Measurements from ENCODE around the gene LAD1. TPM values are rescaled to one million over a fixed set of nuclear protein-coding genes. Genes with fewer than 3 reads are reported as not detected.

Gene LAD1
- total RNA-seq, 2 donors from 2014 or later, result not detected

DNA sequence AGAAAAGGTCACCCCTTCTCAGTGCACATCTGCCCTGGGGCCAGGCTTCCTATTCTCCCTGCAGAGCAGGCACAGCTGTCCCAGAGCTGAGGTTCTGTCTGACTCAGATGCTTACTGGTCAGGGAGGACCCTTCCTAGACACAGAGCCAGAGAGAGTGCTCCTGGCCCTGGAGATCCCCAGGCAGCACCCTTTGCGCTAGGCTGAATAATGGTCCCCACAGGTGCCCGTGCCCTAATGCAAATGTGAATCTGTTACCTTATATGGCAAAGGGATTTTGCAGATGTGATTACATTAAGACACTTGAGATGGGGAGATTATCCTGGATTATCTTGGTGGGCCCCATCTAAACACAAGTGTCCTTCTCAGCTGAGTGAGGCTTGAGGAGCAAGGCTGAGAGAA, 25.0 kb upstream of the LAD1 start:
- Mint-ChIP-seq H3K4me3 (no peak overlapping the region), H3K4me1 (no peaks in the 10 kb centered on the region), H3K27me3 (peaks cover under 1% of the 10 kb centered on the region), H3K36me3 (ENCODE audit: low read depth) (no peaks in the 10 kb centered on the region), H3K27ac (no peak overlapping the region), H3K9me3 (no peaks in the 10 kb centered on the region)
- no peak for ATAC-seq (replicated peaks)

DNA sequence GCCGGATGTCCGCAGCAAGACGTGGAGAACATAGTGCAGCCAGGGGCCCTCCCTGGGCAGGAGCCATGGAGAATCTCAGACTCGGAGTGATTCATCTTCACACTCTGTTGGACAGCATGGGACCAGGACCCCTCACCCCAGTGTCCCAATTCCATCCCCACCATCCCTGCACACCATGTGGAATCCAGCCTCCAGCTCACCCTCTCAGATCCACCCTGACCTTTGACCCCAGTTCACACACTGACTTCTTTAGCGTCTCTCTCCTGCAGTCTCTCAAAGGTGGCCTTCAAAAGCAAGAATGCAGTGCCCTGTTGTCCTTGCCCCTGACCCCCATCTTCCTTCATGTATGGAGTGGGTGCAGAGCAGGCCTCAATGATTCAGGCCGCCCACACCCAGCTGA, 24.5 kb upstream of the LAD1 start:
- ATAC-seq (replicated peaks), result no peak
- Mint-ChIP-seq H3K4me1 (no peaks in the 10 kb centered on the region), H3K27me3 (peaks cover 3% of the 10 kb centered on the region), H3K4me3 (no peak overlapping the region), H3K36me3 (ENCODE audit: low read depth) (no peaks in the 10 kb centered on the region), H3K9me3 (no peaks in the 10 kb centered on the region), H3K27ac (no peak overlapping the region)

DNA sequence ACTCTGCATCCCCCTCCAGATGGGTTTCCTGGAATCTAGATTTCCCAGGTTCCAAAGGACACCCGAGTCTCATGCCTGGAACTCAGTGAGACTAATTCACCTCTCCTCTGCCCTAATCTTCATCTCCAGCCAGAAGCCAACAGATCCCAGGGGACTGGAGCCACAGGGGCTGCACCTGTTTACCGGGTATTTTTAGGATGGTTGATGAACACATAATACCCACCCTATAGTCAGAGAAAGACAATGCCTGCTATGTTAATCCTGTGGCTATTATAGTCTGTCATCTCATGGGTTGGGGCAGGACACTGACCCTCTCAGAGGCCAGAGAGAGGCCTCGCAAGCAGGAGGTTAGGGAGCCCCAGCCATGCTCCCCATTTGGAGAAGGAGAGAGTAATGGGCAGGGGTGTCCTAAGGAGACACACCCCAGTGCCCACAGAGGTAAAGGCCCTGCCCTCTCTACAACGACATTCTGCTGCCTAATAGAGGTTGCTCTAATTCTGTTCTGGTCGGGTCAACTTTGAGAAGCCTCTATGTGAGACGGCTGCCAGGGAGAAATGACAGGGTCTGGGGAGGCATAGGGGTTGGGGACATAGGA, 23.4 kb upstream of the LAD1 start:
- H3K9me3 Mint-ChIP-seq, result no peaks in the 10 kb centered on the region
- H3K27ac Mint-ChIP-seq, result no peak overlapping the region
- H3K4me1 Mint-ChIP-seq, result no peaks in the 10 kb centered on the region
- no peak overlapping the region for H3K4me3 Mint-ChIP-seq
- no peak for ATAC-seq (replicated peaks)
- peaks cover 3% of the 10 kb centered on the region for H3K27me3 Mint-ChIP-seq
- H3K36me3 Mint-ChIP-seq (ENCODE audit: low read depth), result no peaks in the 10 kb centered on the region

DNA sequence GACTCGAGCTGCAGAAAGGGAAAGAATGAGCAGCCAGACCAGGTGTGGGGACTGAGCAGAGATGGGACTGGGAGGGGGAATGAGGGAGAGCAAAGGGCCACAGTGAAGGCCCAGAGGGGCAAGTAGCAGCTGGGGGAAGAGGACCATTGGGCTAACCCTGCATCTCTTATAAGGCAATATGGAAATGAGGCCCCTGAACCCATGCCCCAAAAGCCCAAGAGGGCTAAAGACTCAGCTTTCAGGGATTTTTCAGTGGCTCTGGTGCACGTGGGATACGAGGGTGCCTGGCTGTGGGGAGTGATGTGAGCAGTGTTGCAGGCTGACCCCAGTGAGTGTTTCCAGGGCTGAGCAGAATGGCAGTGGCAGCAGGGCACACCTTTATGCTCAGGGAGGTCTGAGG, 22.9 kb upstream of the LAD1 start:
- Mint-ChIP-seq H3K27me3 (peaks cover 4% of the 10 kb centered on the region), H3K36me3 (ENCODE audit: low read depth) (no peaks in the 10 kb centered on the region), H3K4me3 (no peak overlapping the region), H3K9me3 (no peaks in the 10 kb centered on the region), H3K4me1 (no peaks in the 10 kb centered on the region), H3K27ac (no peak overlapping the region)
- ATAC-seq (replicated peaks), result no peak

DNA sequence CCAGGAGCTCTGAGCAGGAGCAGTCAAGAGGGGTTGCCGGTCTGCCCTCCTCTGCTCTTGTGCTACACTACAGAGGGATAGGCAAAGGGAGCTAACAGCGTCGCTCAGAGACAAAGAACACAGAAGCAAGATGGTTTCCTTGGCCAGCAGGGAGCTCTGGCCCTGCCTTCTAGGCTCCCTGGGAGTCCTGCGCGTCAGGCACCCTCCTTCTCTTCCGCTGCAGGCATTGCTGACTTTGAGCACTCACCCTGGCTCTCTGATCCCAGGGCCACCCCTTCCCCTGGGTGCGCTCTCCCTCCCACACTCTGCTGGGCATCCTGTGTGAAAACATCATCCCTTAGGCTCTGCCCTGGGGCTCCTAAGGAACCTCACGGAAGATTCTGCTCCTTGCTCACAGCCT, 21.9 kb upstream of the LAD1 start:
- H3K9me3 Mint-ChIP-seq, result no peaks in the 10 kb centered on the region
- no peak overlapping the region for H3K4me3 Mint-ChIP-seq
- no peak overlapping the region for H3K27ac Mint-ChIP-seq
- peaks cover 6% of the 10 kb centered on the region for H3K27me3 Mint-ChIP-seq
- H3K4me1 Mint-ChIP-seq, result no peaks in the 10 kb centered on the region
- no peak for ATAC-seq (replicated peaks)
- no peaks in the 10 kb centered on the region for H3K36me3 Mint-ChIP-seq (ENCODE audit: low read depth)

DNA sequence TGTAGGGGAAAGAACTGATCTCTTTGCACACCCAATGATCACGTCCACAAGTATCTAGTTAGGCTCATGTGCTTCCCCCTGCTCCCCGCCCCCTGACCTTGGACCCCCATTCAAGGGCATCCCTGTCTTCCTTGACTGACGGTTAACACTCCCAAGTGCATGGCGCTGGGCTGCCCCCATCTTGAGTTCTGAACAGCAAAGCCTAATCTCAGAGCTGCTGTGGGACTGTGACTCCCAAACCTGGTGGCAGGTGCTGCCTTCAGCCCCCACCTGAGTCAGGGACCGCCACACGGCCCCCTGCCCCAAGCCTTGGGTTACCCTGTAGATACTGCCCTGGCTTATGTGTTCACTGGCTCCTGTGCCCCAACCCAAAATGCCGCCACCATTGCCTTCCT, 21.5 kb upstream of the LAD1 start:
- Mint-ChIP-seq H3K4me1 (no peaks in the 10 kb centered on the region), H3K36me3 (ENCODE audit: low read depth) (no peaks in the 10 kb centered on the region), H3K4me3 (no peak overlapping the region), H3K9me3 (no peaks in the 10 kb centered on the region), H3K27me3 (peaks cover 9% of the 10 kb centered on the region), H3K27ac (no peak overlapping the region)
- ATAC-seq (replicated peaks), result no peak

DNA sequence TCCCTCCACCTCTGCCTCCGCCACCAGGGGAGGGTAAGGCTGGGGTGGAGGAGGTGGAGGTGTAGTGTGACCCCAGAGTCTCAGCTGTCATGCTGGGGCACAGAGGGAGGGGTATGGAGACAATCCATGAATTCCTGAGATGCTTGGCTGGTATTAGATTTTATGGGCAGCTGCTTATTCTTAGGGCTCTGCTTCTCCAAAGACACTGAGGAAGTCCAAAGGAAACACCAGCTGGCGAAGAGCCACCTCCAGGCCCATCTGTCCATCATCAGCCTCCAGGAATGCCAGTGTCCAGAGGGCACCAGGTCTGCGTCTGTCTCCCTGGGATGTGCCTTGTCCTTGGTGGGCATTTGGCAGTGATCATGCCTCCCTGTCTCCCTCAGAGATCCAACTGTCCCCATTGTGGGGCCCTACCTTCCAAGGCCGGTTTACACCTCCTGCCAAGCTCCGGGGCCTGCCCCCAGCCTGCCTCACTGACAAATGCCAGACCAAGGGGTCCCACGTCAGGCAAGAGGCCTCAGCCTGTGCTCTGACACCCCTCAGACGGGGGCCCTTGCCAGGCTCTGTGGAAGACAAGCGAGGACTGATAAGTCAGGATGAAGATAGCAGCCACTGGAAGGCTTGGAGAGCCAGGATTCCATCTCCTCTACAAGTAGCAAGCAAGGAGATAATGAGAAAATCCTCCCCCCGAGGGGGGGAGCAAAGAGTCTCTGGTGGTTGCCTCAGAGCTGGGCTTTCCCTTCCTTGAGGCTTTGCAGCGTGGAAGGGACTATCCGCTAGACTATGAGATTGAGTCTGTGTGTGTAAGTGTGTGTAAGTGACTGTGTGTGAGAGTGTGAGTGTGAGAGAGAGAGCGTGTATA, 20.9 kb upstream of the LAD1 start:
- no peak for ATAC-seq (replicated peaks)
- Mint-ChIP-seq H3K4me1 (no peaks in the 10 kb centered on the region), H3K9me3 (no peaks in the 10 kb centered on the region), H3K4me3 (no peak overlapping the region), H3K36me3 (ENCODE audit: low read depth) (no peaks in the 10 kb centered on the region), H3K27me3 (peaks cover 12% of the 10 kb centered on the region), H3K27ac (no peak overlapping the region)

DNA sequence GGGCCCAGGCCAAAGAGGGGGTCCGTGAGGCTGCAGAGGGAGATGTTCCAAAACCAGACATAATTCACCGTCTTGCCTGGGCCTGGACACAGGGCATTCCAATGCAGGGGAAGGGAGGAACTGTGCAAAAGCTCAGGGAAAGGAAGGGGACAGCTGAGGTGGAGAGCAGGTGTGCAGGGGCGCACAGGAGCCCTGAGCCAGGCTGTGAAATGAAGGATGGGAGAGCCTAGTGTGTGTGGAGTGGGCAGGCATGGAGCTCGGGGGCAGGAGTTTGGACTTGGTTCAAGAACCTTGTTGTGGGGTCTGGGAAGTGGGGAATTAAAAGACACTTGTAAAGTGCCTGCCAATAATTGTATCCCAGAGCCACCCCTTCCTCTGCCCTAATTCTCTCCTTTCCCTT, 20.1 kb upstream of the LAD1 start:
- Mint-ChIP-seq H3K4me1 (no peaks in the 10 kb centered on the region), H3K27me3 (peaks cover 12% of the 10 kb centered on the region), H3K4me3 (no peak overlapping the region), H3K27ac (no peak overlapping the region), H3K9me3 (no peaks in the 10 kb centered on the region), H3K36me3 (ENCODE audit: low read depth) (no peaks in the 10 kb centered on the region)
- ATAC-seq (replicated peaks), result no peak

DNA sequence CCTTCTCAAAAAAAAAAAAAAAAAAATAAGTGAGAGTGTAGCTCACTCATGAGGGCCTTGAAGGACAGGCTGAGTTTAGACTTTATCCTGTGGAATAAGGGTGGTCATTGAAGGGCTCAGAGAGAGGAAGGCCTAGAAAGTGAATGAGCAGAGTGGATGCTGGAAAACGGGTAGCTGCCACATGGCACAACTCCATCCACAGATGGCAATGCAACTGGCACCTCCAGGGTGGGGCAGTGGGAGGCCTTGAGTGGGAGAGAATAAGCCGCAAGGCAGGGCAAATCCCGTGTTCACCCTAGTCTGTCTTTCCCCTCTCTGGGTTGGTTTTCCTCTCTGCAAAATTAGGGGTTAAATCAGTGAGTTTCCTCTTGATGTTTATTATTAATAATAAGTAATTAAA, 19.3 kb upstream of the LAD1 start:
- Mint-ChIP-seq H3K9me3 (no peaks in the 10 kb centered on the region), H3K27me3 (peaks cover 12% of the 10 kb centered on the region), H3K27ac (no peak overlapping the region), H3K4me1 (no peaks in the 10 kb centered on the region), H3K4me3 (no peak overlapping the region), H3K36me3 (ENCODE audit: low read depth) (no peaks in the 10 kb centered on the region)
- no peak for ATAC-seq (replicated peaks)

DNA sequence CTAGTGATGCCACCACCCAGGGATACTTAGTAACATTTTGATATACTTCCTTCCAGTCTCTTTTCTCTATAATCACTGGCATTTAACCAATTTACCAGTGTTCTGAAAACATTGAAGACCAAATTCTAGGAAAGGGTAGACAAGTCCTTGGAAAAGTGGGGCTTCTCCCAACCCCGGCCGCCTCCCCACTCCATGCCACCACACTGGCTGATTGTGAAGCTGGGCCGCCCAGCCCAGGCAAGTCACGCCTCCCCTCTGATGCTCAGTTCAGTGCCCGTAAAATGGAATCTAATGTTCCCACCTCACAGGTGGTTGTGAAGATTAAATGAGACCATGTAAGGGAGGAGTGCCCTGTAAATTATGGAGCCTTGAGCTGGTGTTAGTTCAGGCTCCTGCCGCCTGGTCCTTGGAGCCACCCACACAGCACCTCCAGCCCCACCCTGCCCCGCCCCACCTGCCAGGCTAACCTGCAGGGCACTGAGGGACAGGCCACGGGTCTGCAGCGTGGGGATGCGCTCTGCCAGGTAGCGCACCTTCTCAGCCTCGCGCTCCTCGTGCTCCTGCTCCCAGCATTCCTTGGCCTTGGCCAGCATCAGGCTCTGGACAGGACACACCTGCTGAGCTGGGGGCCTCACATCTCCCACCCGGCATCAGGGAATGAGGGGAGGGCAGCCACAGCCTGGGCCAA, 15.1 kb upstream of the LAD1 start:
- H3K4me1 Mint-ChIP-seq, result no peaks in the 10 kb centered on the region
- ATAC-seq (replicated peaks), result no peak
- peaks cover 12% of the 10 kb centered on the region for H3K27me3 Mint-ChIP-seq
- H3K9me3 Mint-ChIP-seq, result no peaks in the 10 kb centered on the region
- no peak overlapping the region for H3K4me3 Mint-ChIP-seq
- H3K27ac Mint-ChIP-seq, result no peak overlapping the region
- no peaks in the 10 kb centered on the region for H3K36me3 Mint-ChIP-seq (ENCODE audit: low read depth)

DNA sequence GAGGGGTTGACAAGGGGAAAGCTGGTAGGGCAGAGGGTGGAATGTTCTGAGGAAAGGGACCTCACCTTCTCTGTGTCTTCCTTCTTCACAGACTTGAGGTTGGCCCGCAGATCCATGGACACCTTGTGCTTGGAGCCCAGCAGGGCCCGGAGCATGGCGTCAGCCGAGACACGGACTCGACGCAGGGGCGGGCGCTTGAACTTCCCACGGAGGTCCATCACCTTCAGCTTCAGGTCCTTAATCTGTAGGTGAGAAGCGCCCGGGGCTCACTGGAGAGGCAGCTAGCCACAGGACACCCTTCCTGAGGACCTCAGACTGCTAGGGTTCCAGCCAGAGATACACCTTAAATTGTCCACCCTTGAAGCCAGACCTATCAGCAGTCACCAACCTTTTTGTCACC, 12.2 kb upstream of the LAD1 start:
- ATAC-seq (replicated peaks), result no peak
- no peak overlapping the region for H3K4me3 Mint-ChIP-seq
- no peaks in the 10 kb centered on the region for H3K9me3 Mint-ChIP-seq
- H3K36me3 Mint-ChIP-seq (ENCODE audit: low read depth), result no peaks in the 10 kb centered on the region
- peaks cover 9% of the 10 kb centered on the region for H3K27me3 Mint-ChIP-seq
- no peaks in the 10 kb centered on the region for H3K4me1 Mint-ChIP-seq
- no peak overlapping the region for H3K27ac Mint-ChIP-seq

DNA sequence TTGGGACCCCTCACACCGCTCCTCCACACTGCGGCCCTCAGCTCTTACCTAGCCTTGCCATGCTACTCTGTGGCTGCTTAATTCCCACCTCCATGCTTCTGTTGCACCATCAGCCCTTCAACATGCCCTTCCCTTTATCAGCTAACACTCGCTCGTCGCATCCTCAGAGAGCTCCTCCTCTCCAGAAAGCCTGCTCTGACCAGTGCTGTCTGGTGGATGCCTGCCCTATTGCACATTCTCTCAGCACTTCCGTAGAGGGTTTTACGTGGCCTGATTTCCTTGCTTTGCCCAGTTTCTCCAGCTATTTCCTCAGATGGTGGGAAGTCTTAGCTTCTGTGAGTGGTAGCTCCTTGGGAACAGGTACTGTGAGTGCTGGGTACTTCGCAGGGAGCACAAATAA, 10.3 kb upstream of the LAD1 start:
- H3K9me3 Mint-ChIP-seq, result no peaks in the 10 kb centered on the region
- peaks cover 3% of the 10 kb centered on the region for H3K27me3 Mint-ChIP-seq
- no peaks in the 10 kb centered on the region for H3K4me1 Mint-ChIP-seq
- ATAC-seq (replicated peaks), result no peak
- no peaks in the 10 kb centered on the region for H3K36me3 Mint-ChIP-seq (ENCODE audit: low read depth)
- no peak overlapping the region for H3K4me3 Mint-ChIP-seq
- H3K27ac Mint-ChIP-seq, result no peak overlapping the region

DNA sequence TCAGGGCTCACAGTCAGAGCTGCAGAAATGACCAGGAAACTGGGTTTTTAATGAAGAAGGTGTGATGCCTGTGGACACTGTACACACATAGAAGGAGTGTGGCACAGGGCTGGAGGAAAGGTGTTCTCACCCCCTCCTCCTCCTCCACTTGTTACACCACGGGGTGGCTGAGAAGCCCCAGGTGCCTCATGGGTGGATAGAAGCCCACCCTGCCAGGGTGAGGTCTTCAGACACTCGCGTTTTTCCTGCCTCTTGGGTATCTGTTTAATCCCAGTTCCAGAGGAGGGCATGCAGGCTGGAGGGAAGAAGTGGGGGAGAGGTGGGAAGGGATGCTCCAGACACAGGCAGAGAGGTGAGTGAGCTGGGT, 9.7 kb upstream of the LAD1 start:
- H3K27me3 Mint-ChIP-seq, result peaks cover 3% of the 10 kb centered on the region
- no peak for ATAC-seq (replicated peaks)
- H3K9me3 Mint-ChIP-seq, result no peaks in the 10 kb centered on the region
- H3K4me1 Mint-ChIP-seq, result no peaks in the 10 kb centered on the region
- H3K36me3 Mint-ChIP-seq (ENCODE audit: low read depth), result no peaks in the 10 kb centered on the region
- no peak overlapping the region for H3K27ac Mint-ChIP-seq
- no peak overlapping the region for H3K4me3 Mint-ChIP-seq

DNA sequence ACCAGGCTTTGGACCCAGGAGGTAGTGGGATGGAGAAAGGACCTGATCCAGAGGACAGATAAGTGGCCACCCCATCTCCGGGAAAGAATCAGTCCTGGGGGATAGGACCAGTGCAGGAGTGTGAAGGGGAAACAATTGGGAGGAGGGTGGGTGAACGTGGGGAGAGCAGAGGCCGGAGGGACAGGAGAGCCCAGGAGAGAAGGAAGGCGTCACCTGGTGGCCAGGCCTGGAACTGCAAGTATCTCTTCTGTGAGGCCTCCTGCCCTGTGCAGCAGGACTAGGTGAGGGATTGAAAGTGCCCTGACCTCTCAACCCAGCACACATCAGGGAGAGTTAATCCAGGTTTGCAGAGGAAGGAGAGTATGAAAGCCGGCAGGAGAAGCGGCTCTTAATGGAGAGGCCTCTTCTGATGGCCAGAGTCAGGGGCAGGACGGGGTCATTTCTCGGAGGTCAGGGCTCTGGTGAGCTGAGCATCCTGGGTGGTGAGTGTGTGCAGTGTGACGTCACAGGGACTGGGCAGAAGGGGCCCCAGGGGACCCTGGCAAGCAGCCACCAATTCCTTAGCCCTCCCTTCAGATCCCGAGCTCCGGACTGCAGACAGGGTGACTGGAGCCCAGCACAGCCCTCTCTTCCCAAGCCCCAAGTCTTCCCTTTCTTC, 9.2 kb upstream of the LAD1 start:
- Mint-ChIP-seq H3K27ac (no peak overlapping the region), H3K4me1 (no peaks in the 10 kb centered on the region), H3K4me3 (no peak overlapping the region), H3K9me3 (no peaks in the 10 kb centered on the region), H3K36me3 (ENCODE audit: low read depth) (no peaks in the 10 kb centered on the region), H3K27me3 (peaks cover 3% of the 10 kb centered on the region)
- ATAC-seq (replicated peaks), result peak; percentile 72
